Caco-2 (cell line): Measurements from ENCODE around the gene CGA. TPM values are rescaled to one million over a fixed set of nuclear protein-coding genes. Genes with fewer than 3 reads are reported as not detected.

Experiments used
- BruUV-seq: library from RNA; stranded (reverse); fragments of 400-500 nt; replicated peaks from 2 replicates; lab custom pipeline; 2021; lab: Mats Ljungman, UMichigan
- CTCF ChIA-PET: fragments of 300-600 bp; sonication (Branson Sonifier 250); formaldehyde crosslinking; loops from one replicate; lab custom pipeline; 2022; ENCODE audit warnings: antibody characterized with exemption; lab: Charles Lee
- POLR2A ChIA-PET: fragments of 300-600 bp; sonication (Branson Sonifier 250); formaldehyde crosslinking; loops from one replicate; lab custom pipeline; 2022; ENCODE audit warnings: antibody characterized with exemption; lab: Charles Lee
- DNase-seq, 2 experiments: peaks; one replicate each; pipeline versions ENCODE4 v3.0.0 to v3.0.0-alpha.2; 2020 to 2022
- H3K27me3 ChIP-seq: replicated peaks from 2 replicates; pipeline ENCODE4 v1.6.0; 2011; ENCODE audit warnings: low read length; ENCODE audit not compliant: control insufficient read depth, insufficient read depth
- H3K36me3 ChIP-seq: 2 replicates; pipeline ENCODE4 v1.5.1; 2011; ENCODE audit warnings: low read length; ENCODE audit not compliant: control insufficient read depth, insufficient read depth
- H3K4me1 ChIP-seq: fragments of 250-450 bp; sonication (Bioruptor Pico); 2 replicates; pipeline ENCODE4 v1.5.1; 2020; ENCODE audit warnings: mild to moderate bottlenecking
- H3K4me3 ChIP-seq: 2 replicates; pipeline ENCODE4 v1.5.1; 2011; ENCODE audit warnings: low read depth, mild to moderate bottlenecking, control low read depth, low read length
- H3K9me3 ChIP-seq: fragments of 250-450 bp; sonication (Bioruptor Pico); 2 replicates; pipeline ENCODE4 v1.5.1; 2020; ENCODE audit warnings: mild to moderate bottlenecking, moderate library complexity
- H3K27ac Mint-ChIP-seq: one replicate; pipeline ENCODE4 v1.8.0; 2022; ENCODE audit warnings: mixed read lengths; ENCODE audit not compliant: unreplicated experiment
- H3K27me3 Mint-ChIP-seq: one replicate; pipeline ENCODE4 v1.8.0; 2022; ENCODE audit warnings: mixed read lengths; ENCODE audit not compliant: insufficient read depth, unreplicated experiment
- H3K36me3 Mint-ChIP-seq: one replicate; pipeline ENCODE4 v1.8.0; 2022; ENCODE audit warnings: mild to moderate bottlenecking, mixed read lengths; ENCODE audit not compliant: insufficient read depth, unreplicated experiment
- H3K4me1 Mint-ChIP-seq: one replicate; pipeline ENCODE4 v1.8.0; 2022; ENCODE audit warnings: low read depth, mixed read lengths; ENCODE audit not compliant: unreplicated experiment
- H3K4me3 Mint-ChIP-seq: one replicate; pipeline ENCODE4 v1.8.0; 2022; ENCODE audit warnings: mild to moderate bottlenecking, moderate library complexity, mixed read lengths; ENCODE audit not compliant: unreplicated experiment
- H3K9me3 Mint-ChIP-seq: one replicate; pipeline ENCODE4 v1.8.0; 2022; ENCODE audit warnings: mixed read lengths; ENCODE audit not compliant: unreplicated experiment
- CTCF ChIP-seq, 2 experiments: fragments of 200-600 bp in 1 of 2; IDR thresholded peaks; 1 replicate in 1 of 2; 2 replicates in 1 of 2; pipeline versions ENCODE4 v1.5.1 to v1.8.0; 2011 to 2022; ENCODE audit warnings: antibody characterized with exemption in 1 of 2, control low read depth in 1 of 2, inconsistent platforms in 1 of 2, low read depth in 1 of 2, low read length in 1 of 2, mild to moderate bottlenecking in 1 of 2, moderate library complexity in 1 of 2; ENCODE audit not compliant: insufficient read depth in 1 of 2, severe bottlenecking in 1 of 2, unreplicated experiment in 1 of 2
- intact Hi-C: fragments of 100-400 bp; cut with micrococcal nuclease; formaldehyde crosslinking; loops from one replicate; pipeline ENCODE4 v1.10.0; 2022; ENCODE audit not compliant: unreplicated experiment
- total RNA-seq: library from RNA; stranded (reverse); gene quantifications from 2 replicates; pipeline ENCODE4 v1.2.3, GENCODE V29; 2022

Gene CGA
- total RNA-seq, 1 experiment from 2014 or later, result not detected

- no peak for TF ChIP-seq CTCF (IDR thresholded peaks at IDR 0.05; ENCODE audit: insufficient read depth in 1 of 2, low read depth in 1 of 2, low read length in 1 of 2, severe bottlenecking in 1 of 2, unreplicated experiment in 1 of 2)
- H3K9me3 ChIP-seq, result no peaks in the 10 kb centered on the region
- no peak overlapping the region for H3K4me3 ChIP-seq
- POLR2A ChIA-PET, result no interaction called here
- no peaks in the 10 kb centered on the region for H3K4me1 ChIP-seq
- intact Hi-C loops, result no loop called here
- Mint-ChIP-seq H3K27ac (no peak overlapping the region), H3K36me3 (no peaks in the 10 kb centered on the region), H3K4me3 (no peak overlapping the region), H3K9me3 (no peaks in the 10 kb centered on the region), H3K4me1 (no peaks in the 10 kb centered on the region), H3K27me3 (peaks cover 3% of the 10 kb centered on the region)
- CTCF ChIA-PET, result no interaction called here
- no peaks in the 10 kb centered on the region for H3K27me3 ChIP-seq
- no peak for DNase-seq
- H3K36me3 ChIP-seq, result no peaks in the 10 kb centered on the region
- BruUV-seq, result no TSS peak
Observed at GRCh38 chr6:87088076-87088475, 6.8 kb downstream of the CGA start.

GRCh38 chr6:87082160-87082721, 12.7 kb downstream of the CGA start:
- POLR2A ChIA-PET, result no interaction called here

DNA sequence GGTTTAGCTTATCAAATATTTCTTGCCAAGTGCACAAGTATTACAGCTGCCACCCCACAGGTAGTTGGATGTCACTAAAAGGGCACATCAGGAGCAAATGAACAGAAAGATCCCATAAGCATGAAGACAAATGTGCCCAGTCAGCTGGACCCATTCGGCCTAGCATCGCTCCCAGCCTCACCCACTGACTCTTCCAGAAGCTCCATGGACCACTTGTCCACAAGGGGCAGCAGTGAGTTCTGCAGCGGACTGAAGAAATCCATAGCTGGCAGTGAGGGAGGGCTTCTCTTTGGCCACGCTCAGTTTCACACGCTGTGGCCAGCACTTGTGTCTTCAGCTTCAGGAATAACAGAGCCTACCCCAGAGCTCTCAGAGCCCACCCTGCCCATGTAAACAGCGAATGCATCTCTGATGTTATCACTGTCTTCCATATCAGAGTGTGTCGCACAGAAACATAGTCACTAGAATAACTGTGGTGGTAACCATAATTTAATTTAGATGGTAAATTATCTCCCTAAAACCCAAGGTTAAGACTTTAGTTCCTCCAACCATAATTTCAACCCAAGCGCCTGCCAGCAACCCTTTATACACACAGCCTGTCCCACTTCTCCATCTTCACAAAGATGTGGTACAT, 15.8 kb downstream of the CGA start:
- no peaks in the 10 kb centered on the region for H3K9me3 Mint-ChIP-seq
- intact Hi-C loops, result no loop called here
- H3K4me1 Mint-ChIP-seq, result peaks cover 12% of the 10 kb centered on the region
- Histone ChIP-seq H3K4me3 (no peak overlapping the region), H3K9me3 (no peaks in the 10 kb centered on the region), H3K27me3 (no peaks in the 10 kb centered on the region), H3K4me1 (peaks cover 14% of the 10 kb centered on the region), H3K36me3 (no peaks in the 10 kb centered on the region)
- no TSS peak for BruUV-seq
- no peak overlapping the region for H3K4me3 Mint-ChIP-seq
- H3K36me3 Mint-ChIP-seq, result peaks cover 5% of the 10 kb centered on the region
- peak; percentile 73 to 74 for DNase-seq
- no peaks in the 10 kb centered on the region for H3K27me3 Mint-ChIP-seq
- CTCF ChIA-PET, result interaction anchor here (0.5 to 1.1 kb wide), 9 partner anchors 13 to 1965 kb away, joined by 3 to 4 read pairs (median 3); partner anchors contain the start of gene ZNF292
- POLR2A ChIA-PET, result no interaction called here
- peak; percentile 79 to 86 for TF ChIP-seq CTCF (IDR thresholded peaks at IDR 0.05; ENCODE audit: insufficient read depth in 1 of 2, low read depth in 1 of 2, low read length in 1 of 2, severe bottlenecking in 1 of 2, unreplicated experiment in 1 of 2)
- no peak overlapping the region for H3K27ac Mint-ChIP-seq

More at GRCh38 chr6:87082160-87082721, 12.7 kb downstream of the CGA start:
- Mint-ChIP-seq H3K27ac (no peak overlapping the region), H3K4me3 (no peak overlapping the region), H3K9me3 (no peaks in the 10 kb centered on the region), H3K4me1 (no peaks in the 10 kb centered on the region), H3K27me3 (no peaks in the 10 kb centered on the region), H3K36me3 (no peaks in the 10 kb centered on the region)
- H3K4me1 ChIP-seq, result no peaks in the 10 kb centered on the region
- intact Hi-C loops, result no loop called here
- BruUV-seq, result no TSS peak
- TF ChIP-seq CTCF (IDR thresholded peaks at IDR 0.05; ENCODE audit: insufficient read depth in 1 of 2, low read depth in 1 of 2, low read length in 1 of 2, severe bottlenecking in 1 of 2, unreplicated experiment in 1 of 2), result no peak
- H3K36me3 ChIP-seq, result no peaks in the 10 kb centered on the region
- no peak for DNase-seq
- H3K27me3 ChIP-seq, result no peaks in the 10 kb centered on the region
- H3K9me3 ChIP-seq, result no peaks in the 10 kb centered on the region
- no peak overlapping the region for H3K4me3 ChIP-seq
- CTCF ChIA-PET, result interaction anchor here (1.0 kb wide), 1 partner anchor 311 kb away, joined by 3 read pairs; no protein-coding TSS in a partner anchor
